DMS53 treated with DMSO at 0.1 percent for 48 hours (cell line): ENCODE measurements around the gene PELO.
A peak's percentile ranks its signal among the peaks of the same experiment; 100 is the strongest.

Source experiments
- DNase-seq: peaks from one replicate; lab custom pipeline; 2025; ENCODE audit not compliant: unreplicated experiment; lab: John Stamatoyannopoulos, UW

Gene PELO

GRCh38 chr5:52771343-52772039 is 16.2 kb upstream of the PELO start:
- no peak for DNase-seq

DNA sequence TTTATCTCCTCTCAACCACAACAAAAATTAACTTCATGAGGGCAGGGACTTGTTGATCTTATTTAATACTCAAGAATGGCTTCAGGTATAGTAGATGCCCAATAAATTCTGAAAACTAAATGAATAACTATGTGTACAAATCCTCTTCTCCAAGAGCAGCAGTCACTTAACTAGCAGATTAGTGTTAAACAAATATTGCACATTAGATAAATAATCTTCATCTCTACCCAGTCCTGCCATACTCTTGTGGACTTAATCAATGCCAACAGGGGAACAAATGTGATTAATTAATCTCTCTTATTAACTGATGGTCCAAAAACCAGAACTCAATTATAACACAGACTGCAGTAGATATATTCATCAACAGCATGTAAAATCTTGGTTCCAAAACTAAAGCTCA is 15.0 kb upstream of the PELO start:
- DNase-seq: no peak

DNA sequence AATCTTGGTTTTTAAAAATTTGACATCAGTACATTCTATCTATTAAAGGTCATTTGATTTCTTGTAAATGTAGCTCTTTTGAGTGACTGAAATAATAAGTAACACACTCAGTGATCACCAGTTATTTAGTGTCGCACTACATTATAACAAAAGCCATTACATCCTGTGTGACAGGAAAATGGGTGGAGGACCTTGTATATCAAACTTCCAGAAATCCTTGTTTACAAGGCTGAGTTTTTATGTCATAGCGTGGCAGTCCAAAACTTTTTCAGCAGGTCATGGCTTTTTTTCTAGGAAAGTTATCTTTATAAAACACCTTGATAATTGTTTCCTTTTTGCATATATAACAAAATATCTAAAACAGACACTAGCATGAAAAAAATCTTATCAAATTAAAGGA is 14.4 kb upstream of the PELO start:
- no peak for DNase-seq

GRCh38 chr5:52774005-52774410 is 13.7 kb upstream of the PELO start:
- DNase-seq: no peak

DNA sequence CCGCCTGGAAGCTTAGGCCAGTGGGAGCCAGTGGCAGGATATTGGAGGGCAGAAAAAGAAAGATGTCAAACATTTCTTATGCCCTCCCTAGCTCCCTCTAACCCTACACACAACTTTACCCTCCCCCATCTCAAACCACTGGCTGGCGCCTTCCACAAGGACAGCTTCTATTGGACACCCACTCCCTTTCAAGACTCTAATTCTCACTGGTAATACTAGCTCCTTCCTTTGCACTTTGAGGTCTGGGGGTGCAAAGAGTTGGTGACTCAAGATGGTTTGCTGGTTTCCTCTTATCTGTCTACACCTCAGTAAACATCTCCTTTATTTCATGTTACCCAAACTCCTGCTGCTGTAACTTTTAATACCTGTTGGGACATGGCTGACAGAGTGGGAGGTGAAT is 11.6 kb upstream of the PELO start:
- no peak for DNase-seq

- no peak for DNase-seq
Observed at GRCh38 chr5:52777186-52777585, 10.5 kb upstream of the PELO start.

DNA sequence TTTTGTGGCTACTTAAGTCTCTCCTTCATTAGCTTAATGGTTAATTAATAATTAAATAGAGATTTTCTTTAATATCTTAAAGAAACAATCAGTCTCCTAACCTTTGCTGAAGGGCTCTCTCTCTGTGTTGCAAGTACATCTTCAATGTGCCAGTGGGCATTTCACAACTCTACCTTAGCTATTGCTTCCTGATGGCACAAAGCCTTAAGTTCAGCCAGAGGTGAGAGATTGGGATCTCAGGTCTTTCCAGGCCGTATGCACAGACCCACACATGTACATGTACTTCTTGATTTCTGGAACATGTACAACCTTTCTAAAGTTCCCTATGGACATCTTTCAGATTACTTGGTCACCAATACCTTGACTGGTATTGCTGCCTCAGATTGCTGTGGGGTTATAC is 8.9 kb upstream of the PELO start:
- no peak for DNase-seq

DNA sequence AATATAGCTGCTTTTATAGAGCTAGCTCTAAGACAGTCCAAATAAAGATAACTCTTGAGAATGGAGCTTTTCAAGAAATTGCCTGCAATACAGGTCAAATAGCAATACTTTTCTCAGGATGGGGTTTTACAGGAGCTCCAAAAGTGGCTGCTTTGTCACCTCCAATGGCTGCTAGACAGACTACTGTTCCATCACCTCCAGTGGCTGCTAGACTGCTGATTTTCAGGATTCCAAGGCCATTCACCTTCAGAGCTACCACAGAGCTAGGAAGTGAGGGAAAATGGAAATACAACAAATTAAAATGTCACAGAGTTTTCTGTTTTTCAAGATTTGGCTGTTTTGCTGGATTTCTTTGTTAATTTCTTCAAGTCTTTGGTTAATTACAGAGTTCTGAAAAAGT is 8.5 kb upstream of the PELO start:
- no peak for DNase-seq

- DNase-seq: no peak
Observed at GRCh38 chr5:52783226-52783959, 4.3 kb upstream of the PELO start.

- peak; percentile 95 for DNase-seq
Observed at GRCh38 chr5:52784737-52785136, 3.0 kb upstream of the PELO start.

DNA sequence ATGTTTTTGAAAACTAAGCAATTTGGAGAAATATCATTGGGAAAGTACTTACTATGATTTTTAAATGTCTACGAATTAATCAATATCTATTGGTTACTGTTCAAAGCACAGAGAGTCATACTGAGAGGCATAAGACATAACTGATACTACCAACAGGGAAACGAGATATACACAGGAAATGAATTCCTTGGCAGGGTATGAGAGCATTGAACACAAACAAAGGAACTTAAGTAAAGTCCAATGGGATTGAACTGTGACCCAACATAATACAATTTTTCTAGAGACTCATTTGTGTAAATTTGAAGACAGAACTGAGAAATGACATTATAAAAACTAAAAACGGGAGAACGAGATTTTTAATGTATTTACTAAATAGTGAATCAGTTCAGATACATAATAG is 1.3 kb upstream of the PELO start:
- DNase-seq: peak; percentile 23

- DNase-seq: peak; percentile 75
Observed at GRCh38 chr5:52786949-52787599, 642 bp upstream of the PELO start.

DNA sequence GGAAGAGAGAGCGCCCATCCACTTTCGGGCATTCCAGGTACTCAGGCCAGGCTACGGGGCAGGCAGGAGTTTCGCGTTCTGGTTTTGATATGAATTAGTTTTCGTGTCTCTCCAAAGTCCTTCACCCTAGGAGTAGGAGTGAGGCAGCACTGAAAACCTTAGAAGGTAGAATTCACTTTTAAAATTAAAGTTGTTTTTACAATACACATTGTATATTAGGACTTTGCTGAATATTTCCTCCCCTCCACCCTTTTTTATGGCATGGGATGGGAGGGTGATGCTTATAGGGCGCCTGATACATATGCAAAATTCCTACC is 747 bp downstream of the PELO start:
- DNase-seq: no peak

- DNase-seq: peak; percentile 22
Observed at GRCh38 chr5:52789378-52789777, 1.7 kb downstream of the PELO start.

- DNase-seq: no peak
Observed at GRCh38 chr5:52789851-52790250, 2.1 kb downstream of the PELO start.

DNA sequence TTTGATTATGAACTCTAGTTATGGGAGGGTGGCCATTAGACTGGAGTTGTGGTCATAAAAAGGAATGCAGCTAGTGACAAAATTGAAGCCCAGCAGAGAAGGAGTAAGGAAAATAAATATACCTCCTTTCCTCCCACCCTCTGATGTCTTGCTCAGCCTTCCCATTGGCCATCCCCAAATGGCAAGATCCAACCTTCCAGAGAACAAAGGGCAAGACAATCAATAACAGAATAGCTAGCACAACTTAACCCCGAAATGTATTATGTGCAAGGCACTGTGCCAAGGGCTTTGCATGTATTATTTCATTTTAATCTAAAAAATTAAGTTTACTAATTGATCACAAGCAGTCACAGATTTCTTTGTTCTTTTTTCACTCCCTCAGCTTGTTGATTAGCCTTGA is 3.6 kb downstream of the PELO start:
- no peak for DNase-seq

- peak; percentile 49 for DNase-seq
Observed at GRCh38 chr5:52794519-52794918, 6.8 kb downstream of the PELO start.

- no peak for DNase-seq
Observed at GRCh38 chr5:52796031-52796430, 8.3 kb downstream of the PELO start.

- no peak for DNase-seq
Observed at GRCh38 chr5:52796516-52797103, 8.9 kb downstream of the PELO start.

DNA sequence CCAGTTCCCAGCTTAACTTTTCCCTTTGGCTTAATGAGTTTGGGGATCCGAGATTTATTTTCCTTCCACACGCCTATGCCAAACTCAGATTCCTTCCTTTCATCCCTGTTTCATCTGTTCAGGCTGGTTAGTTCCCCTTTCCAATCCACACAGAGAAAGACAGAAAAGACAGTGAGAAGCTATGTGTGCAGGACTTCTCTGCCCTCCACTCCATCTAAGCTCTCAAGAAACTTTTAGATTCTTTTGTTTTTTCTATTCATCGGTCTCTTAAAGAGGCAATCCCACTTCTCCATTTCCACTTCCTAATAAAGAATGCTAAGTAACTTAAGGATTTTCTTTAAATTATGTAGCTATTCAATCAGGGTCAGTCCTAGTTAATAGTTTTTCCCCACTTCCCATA is 11.2 kb downstream of the PELO start:
- no peak for DNase-seq

DNA sequence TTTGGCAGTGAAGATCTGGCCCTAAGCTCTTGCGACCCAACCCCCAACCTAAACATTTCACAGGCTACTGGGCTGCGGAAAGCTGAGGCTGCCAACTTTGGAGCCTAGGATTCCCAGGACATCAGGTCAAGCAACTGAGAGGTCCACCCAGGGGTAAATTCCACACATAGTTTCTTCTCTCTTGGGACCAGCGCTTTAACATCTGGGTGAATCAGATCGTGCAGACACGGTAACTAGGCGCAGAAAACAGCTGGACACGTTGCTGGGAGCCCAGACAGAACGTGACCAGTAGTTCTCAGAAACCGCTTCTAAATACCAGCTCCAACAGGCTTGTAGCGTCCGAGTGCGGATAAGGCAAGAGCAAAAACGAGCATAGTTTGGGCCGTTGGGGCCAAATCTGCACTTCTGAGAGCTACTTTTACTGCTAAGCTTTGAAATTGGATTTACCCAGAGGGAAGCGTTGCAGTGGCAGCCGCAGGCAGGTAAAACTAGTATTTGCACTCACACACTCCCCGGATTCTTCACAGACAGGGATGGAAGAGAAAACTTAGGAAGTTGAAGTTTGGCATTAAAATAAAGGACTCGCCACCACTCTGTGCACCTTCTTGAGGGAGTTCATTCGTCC is 11.8 kb downstream of the PELO start:
- no peak for DNase-seq

DNA sequence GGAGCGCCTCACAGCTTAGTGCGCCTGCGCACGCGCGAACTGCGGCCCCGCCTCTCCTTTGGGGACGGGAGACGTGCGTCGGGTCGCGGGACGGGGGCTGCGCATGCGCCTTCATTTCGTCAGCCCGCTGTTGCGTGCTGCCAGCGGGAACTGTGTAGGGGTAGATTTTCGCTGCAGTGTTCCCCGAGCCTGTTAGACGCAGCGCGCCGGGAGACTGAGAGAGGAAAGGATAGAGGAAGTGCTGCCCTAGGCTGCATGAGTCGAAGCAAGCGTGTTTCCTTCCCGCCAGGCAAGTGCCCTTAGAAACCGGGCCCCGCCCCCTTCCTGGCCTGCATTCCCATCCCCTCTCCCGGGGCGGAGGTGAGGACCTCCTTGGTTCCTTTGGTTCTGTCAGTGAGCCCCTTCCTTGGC is 12.3 kb downstream of the PELO start:
- DNase-seq: peak; percentile 84
